Vagina (tissue), 2 donors: ENCODE data around the gene TBXA2R.

Experiments
- CTCF ChIP-seq, 3 experiments: fragments of 450-650 bp in 2 of 3; fragments of 200-600 bp in 1 of 3; sonication (generic) in 1 of 3; IDR thresholded peaks; one replicate each; pipeline ENCODE4 v1.5.1; 2017 to 2019; ENCODE audit warnings: antibody characterized with exemption in 3 of 3, mild to moderate bottlenecking in 2 of 3, moderate library complexity in 2 of 3
- POLR2A ChIP-seq, 2 donors: fragments of 450-650 bp; IDR thresholded peaks; one replicate each; pipeline ENCODE4 v1.6.1; 2017; ENCODE audit warnings: antibody characterized with exemption in 2 of 2, mild to moderate bottlenecking in 2 of 2, moderate library complexity in 2 of 2

GRCh38 chr19:3572132-3572854 lies 34.4 kb downstream of the TBXA2R start:
- TF ChIP-seq CTCF (IDR thresholded peaks at IDR 0.05) (no peak), POLR2A (IDR thresholded peaks at IDR 0.05) (no peak)
